ENCODE data around the gene KIAA0586. TPM values are rescaled to one million over a fixed set of nuclear protein-coding genes. Genes with fewer than 3 reads are reported as not detected.

The KIAA0586 gene
- total RNA-seq (ENCODE audit: unreplicated experiment) = 18.3 TPM
- long read RNA-seq, partial matches to known transcripts = 3 of 5 reads
- long read RNA-seq, other reads (novel, unspliced or antisense) = 2 of 5 reads

DNA sequence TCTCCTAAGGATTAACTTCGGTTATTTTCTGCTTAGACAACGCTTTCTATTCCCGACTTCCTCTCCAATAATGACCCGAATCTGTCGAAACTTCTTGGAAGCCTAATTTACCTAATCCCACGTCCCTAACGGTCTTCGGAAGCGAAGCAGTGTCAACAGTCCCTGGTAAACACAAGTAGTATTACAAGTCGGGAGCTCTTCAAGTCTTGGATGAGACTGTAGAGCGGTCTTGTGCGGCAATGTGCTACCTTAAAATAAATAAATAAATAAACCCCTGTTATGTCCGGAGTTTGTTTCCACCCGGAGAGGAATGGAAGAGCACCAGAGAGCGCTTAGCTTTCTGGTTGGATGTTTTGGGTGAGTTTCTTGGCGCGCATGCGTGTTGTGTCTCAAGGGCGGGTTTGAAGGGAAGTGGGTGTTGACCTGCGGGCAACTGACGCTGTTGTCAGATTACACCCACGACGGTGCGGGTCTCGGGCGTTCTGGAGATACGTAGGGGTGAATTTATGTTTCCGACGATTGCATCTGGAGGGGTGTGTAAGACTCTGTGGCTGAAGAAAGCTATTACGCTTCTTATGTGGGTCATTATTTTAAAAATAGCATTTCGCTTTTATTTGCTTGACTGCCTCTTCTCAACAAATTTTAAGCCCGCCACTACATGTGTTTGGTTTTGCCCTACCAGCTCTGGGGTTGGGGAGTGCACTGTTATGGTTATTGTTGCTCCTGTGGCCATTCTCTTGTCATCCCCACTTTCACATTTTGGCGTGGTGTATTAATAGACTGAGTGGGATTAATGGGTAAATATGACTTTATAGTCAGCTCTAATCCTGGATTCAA is at the start of gene KIAA0586, which contains the start of gene TIMM9:
KIAA0586 (plus strand) TSS at position 439 of the 837 bp plus-strand sequence. CDS start 546 bp downstream, outside the sequence.
TIMM9 (minus strand) TSS at position 251 of the 837 bp plus-strand sequence. CDS start 15,586 bp downstream, outside the sequence.
- Mint-ChIP-seq H3K4me1 (ENCODE audit: unreplicated experiment) (peaks cover 11% of the 10 kb centered on the region), H3K36me3 (ENCODE audit: low read depth, unreplicated experiment) (peaks cover 3% of the 10 kb centered on the region), H3K27ac (ENCODE audit: unreplicated experiment) (peak within 1 kb of the TSS; percentile 98), H3K9me3 (ENCODE audit: unreplicated experiment) (no peaks in the 10 kb centered on the region), H3K4me3 (ENCODE audit: unreplicated experiment) (peak within 1 kb of the TSS; percentile 99), H3K27me3 (ENCODE audit: unreplicated experiment) (peaks cover 7% of the 10 kb centered on the region)
- TF ChIP-seq, protein P1, sequence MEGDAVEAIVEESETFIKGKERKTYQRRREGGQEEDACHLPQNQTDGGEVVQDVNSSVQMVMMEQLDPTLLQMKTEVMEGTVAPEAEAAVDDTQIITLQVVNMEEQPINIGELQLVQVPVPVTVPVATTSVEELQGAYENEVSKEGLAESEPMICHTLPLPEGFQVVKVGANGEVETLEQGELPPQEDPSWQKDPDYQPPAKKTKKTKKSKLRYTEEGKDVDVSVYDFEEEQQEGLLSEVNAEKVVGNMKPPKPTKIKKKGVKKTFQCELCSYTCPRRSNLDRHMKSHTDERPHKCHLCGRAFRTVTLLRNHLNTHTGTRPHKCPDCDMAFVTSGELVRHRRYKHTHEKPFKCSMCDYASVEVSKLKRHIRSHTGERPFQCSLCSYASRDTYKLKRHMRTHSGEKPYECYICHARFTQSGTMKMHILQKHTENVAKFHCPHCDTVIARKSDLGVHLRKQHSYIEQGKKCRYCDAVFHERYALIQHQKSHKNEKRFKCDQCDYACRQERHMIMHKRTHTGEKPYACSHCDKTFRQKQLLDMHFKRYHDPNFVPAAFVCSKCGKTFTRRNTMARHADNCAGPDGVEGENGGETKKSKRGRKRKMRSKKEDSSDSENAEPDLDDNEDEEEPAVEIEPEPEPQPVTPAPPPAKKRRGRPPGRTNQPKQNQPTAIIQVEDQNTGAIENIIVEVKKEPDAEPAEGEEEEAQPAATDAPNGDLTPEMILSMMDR (IDR thresholded peaks at IDR 0.05; ENCODE audit: unreplicated experiment) = no peak
- DNase-seq (ENCODE audit: low spot score) = peak; percentile 87

DNA sequence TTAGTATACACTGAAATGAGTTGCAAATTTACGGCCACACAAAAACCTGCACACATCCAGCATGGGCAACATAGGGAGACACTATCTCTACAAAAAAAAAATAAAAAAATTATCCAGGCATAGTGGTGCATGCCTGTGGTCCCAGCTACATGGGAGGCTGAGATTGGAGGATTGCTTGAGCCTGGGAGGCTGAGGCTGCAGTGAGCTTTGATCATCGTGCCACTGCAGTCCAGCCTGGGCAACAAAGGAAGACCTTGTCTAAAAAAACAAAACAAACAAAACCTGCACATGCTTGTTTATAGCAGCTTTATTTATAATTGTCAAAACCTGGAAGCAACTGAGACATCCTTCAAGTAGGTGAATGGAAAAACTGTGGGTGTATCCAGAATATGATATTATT is 36.7 kb upstream of the KIAA0586 start:
- Mint-ChIP-seq H3K36me3 (ENCODE audit: low read depth, unreplicated experiment) (peaks cover 7% of the 10 kb centered on the region), H3K27me3 (ENCODE audit: unreplicated experiment) (peaks cover 5% of the 10 kb centered on the region), H3K4me3 (ENCODE audit: unreplicated experiment) (no peak overlapping the region), H3K4me1 (ENCODE audit: unreplicated experiment) (peaks cover 4% of the 10 kb centered on the region), H3K9me3 (ENCODE audit: unreplicated experiment) (no peaks in the 10 kb centered on the region), H3K27ac (ENCODE audit: unreplicated experiment) (no peak overlapping the region)
- TF ChIP-seq, protein P1 (IDR thresholded peaks at IDR 0.05; ENCODE audit: unreplicated experiment) = no peak
- DNase-seq (ENCODE audit: low spot score) = no peak

DNA sequence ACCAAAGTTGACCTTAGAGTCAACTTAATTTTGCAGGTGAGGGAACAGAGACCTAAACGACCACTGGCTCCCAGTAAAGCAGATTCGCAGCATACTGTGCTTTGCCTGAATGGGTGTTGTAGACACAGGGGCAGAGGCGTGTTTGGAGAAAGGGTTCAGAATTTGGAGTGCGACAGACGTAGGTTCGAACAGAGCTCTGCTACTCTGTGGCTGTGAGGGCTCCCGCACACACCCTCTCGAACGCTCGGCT is 32.0 kb upstream of the KIAA0586 start:
- no peak for DNase-seq (ENCODE audit: low spot score)
- Mint-ChIP-seq H3K27me3 (ENCODE audit: unreplicated experiment) (peaks cover 9% of the 10 kb centered on the region), H3K27ac (ENCODE audit: unreplicated experiment) (peak overlapping the region; percentile 67), H3K36me3 (ENCODE audit: low read depth, unreplicated experiment) (peaks cover 3% of the 10 kb centered on the region), H3K9me3 (ENCODE audit: unreplicated experiment) (no peaks in the 10 kb centered on the region), H3K4me3 (ENCODE audit: unreplicated experiment) (peak overlapping the region; percentile 87), H3K4me1 (ENCODE audit: unreplicated experiment) (peaks cover 6% of the 10 kb centered on the region)
- TF ChIP-seq, protein P1 (IDR thresholded peaks at IDR 0.05; ENCODE audit: unreplicated experiment) = no peak

DNA sequence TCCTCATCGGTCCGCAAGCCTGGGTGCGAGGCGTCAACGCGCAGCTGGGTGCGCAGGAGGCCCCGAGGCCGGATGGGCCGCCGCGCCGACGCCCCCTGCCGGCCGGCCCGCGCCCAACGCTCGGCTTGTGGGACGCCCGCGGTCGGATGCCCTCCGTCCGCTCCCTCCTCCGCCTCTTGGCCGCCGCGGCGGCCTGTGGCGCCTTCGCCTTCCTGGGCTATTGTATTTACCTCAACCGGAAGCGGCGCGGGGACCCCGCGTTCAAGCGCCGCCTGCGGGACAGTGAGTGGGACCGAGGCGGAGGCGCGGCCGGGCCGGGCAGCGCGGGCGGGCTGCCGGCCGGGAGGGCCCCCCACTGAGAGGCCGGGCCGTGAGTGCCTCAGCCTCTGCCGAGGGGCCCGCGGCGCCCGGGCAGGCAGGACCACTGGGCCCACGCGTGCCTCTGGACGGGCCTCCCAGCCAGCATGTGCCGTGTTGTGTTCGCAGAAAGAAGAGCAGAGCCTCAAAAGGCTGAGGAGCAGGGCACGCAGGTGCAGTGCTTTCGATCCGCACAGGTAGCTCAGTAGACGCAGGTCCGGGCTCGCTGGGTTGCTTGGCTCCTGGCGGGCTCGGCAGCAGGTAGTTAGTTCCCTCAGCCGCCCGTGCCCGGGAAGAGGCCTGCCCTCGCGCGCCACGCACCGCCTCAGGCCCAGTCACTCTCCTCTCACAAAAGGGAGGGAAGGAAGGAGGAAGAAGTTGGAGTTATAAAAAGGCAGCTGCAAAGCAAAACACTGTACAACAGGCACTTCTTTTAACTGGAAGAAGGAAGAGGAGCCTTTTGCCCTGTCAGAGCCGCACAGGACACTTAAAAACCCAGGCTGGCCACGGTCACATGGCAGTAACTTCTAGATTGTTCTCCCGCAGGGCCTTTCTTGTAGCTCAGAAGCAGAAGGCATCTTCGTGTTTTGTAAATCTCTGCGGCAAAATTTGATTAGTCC is 31.4 kb upstream of the KIAA0586 start, which contains the start of gene TOMM20L:
TOMM20L (plus strand) TSS at position 119 of the 977 bp plus-strand sequence; CDS start at position 147, 28 bp downstream.
- Mint-ChIP-seq H3K4me3 (ENCODE audit: unreplicated experiment) (peak within 1 kb of the TSS; percentile 87), H3K4me1 (ENCODE audit: unreplicated experiment) (peaks cover 6% of the 10 kb centered on the region), H3K27me3 (ENCODE audit: unreplicated experiment) (peaks cover 9% of the 10 kb centered on the region), H3K27ac (ENCODE audit: unreplicated experiment) (peak within 1 kb of the TSS; percentile 78), H3K9me3 (ENCODE audit: unreplicated experiment) (no peaks in the 10 kb centered on the region), H3K36me3 (ENCODE audit: low read depth, unreplicated experiment) (peaks cover 3% of the 10 kb centered on the region)
- peak; percentile 88 for DNase-seq (ENCODE audit: low spot score)
- TF ChIP-seq, protein P1 (IDR thresholded peaks at IDR 0.05; ENCODE audit: unreplicated experiment) = peak; percentile 96
